IMR-90 (cell line): ENCODE measurements around the gene TMEM161A. TPM values are rescaled to one million over a fixed set of nuclear protein-coding genes. Genes with fewer than 3 reads are reported as not detected.

Source experiments
- ATAC-seq: fragments of 200-7000 bp; cut with Tn5 transposase; 2 replicates; pipeline ENCODE4 v1.9.1; 2020; ENCODE audit warnings: low read depth, mild to moderate bottlenecking, moderate library complexity
- BruUV-seq: library from RNA; stranded (reverse); fragments of 400-500 nt; replicated peaks from 2 replicates; lab custom pipeline; 2021; lab: Mats Ljungman, UMichigan
- CTCF ChIA-PET: fragments of 300-600 bp; formaldehyde crosslinking; extraction: SDS; loops from one replicate; lab custom pipeline; 2021; ENCODE audit warnings: antibody characterized with exemption; lab: Yijun Ruan, JAX
- POLR2A ChIA-PET: fragments of 300-600 bp; sonication (Branson Sonifier 250); formaldehyde crosslinking; loops from one replicate; lab custom pipeline; 2022; ENCODE audit warnings: antibody characterized with exemption; ENCODE audit not compliant: unreplicated experiment; lab: Charles Lee
- DNase-seq: peaks from one replicate; pipeline ENCODE4 v3.0.0; 2013
- H2AFZ ChIP-seq: replicated peaks from 2 replicates; pipeline ENCODE3; 2013; ENCODE audit warnings: low read length, mild to moderate bottlenecking; ENCODE audit not compliant: poor library complexity
- H2AK5ac ChIP-seq: 2 replicates; pipeline ENCODE4 v1.6.1; 2013; ENCODE audit warnings: low read depth, low read length, inconsistent platforms
- H2AK9ac ChIP-seq: replicated peaks from 2 replicates; pipeline ENCODE3; 2013; ENCODE audit warnings: mild to moderate bottlenecking, low read depth, low read length, moderate library complexity; ENCODE audit not compliant: poor library complexity
- H2BK120ac ChIP-seq: 2 replicates; pipeline ENCODE4 v1.6.1; 2013; ENCODE audit warnings: low read depth, low read length, inconsistent platforms
- H2BK15ac ChIP-seq: 3 replicates; pipeline ENCODE4 v1.6.1; 2013; ENCODE audit warnings: low read depth, low read length, inconsistent platforms
- H2BK20ac ChIP-seq: 2 replicates; pipeline ENCODE4 v1.6.1; 2013; ENCODE audit warnings: low read depth, mild to moderate bottlenecking, inconsistent platforms, low read length, moderate library complexity
- H2BK5ac ChIP-seq: 2 replicates; pipeline ENCODE4 v1.6.1; 2013; ENCODE audit warnings: mild to moderate bottlenecking, low read depth, low read length, inconsistent platforms; ENCODE audit not compliant: poor library complexity, severe bottlenecking
- H3K14ac ChIP-seq: replicated peaks from 2 replicates; pipeline ENCODE4 v1.6.1; 2013; ENCODE audit warnings: low read depth, low read length, inconsistent platforms
- H3K18ac ChIP-seq: 2 replicates; pipeline ENCODE4 v1.6.1; 2013; ENCODE audit warnings: low read depth, low read length, control low read depth
- H3K23ac ChIP-seq: 2 replicates; pipeline ENCODE4 v1.6.1; 2013; ENCODE audit warnings: low read depth, low read length, inconsistent platforms
- H3K27ac ChIP-seq: 2 replicates; pipeline ENCODE4 v1.5.1; 2013; ENCODE audit warnings: mild to moderate bottlenecking, control low read depth, low read length; ENCODE audit not compliant: insufficient read depth
- H3K27me3 ChIP-seq: 2 replicates; pipeline ENCODE4 v1.6.1; 2013; ENCODE audit warnings: low read length; ENCODE audit not compliant: control insufficient read depth, insufficient read depth
- H3K36me3 ChIP-seq: 2 replicates; pipeline ENCODE4 v1.6.1; 2013; ENCODE audit warnings: low read length, mixed read lengths; ENCODE audit not compliant: control insufficient read depth, insufficient read depth
- H3K4ac ChIP-seq: 2 replicates; pipeline ENCODE4 v1.6.1; 2013; ENCODE audit warnings: low read depth, low read length, inconsistent platforms
- H3K4me1 ChIP-seq: 2 replicates; pipeline ENCODE4 v1.6.1; 2013; ENCODE audit warnings: low read length, mixed read lengths; ENCODE audit not compliant: control insufficient read depth, insufficient read depth
- H3K4me2 ChIP-seq: 2 replicates; pipeline ENCODE4 v1.6.1; 2013; ENCODE audit warnings: low read depth, mild to moderate bottlenecking, control low read depth, low read length, moderate library complexity
- H3K4me3 ChIP-seq: 2 replicates; pipeline ENCODE4 v1.5.1; 2013; ENCODE audit warnings: low read depth, mild to moderate bottlenecking, control low read depth, low read length, moderate library complexity; ENCODE audit not compliant: insufficient read depth
- H3K56ac ChIP-seq: 2 replicates; pipeline ENCODE4 v1.6.1; 2013; ENCODE audit warnings: low read length, inconsistent platforms; ENCODE audit not compliant: insufficient read depth; ENCODE audit errors: extremely low read depth
- H3K79me1 ChIP-seq, 2 experiments: 2 replicates each; pipeline ENCODE4 v1.6.1; 2013; ENCODE audit warnings: low read length in 2 of 2, inconsistent platforms in 1 of 2, low read depth in 1 of 2
- H3K9ac ChIP-seq: 2 replicates; pipeline ENCODE4 v1.6.1; 2013; ENCODE audit warnings: low read depth, low read length, control low read depth
- H3K9me1 ChIP-seq: 2 replicates; pipeline ENCODE4 v1.6.1; 2013; ENCODE audit warnings: low read length, inconsistent platforms; ENCODE audit not compliant: insufficient read depth
- H3K9me3 ChIP-seq: 2 replicates; pipeline ENCODE4 v1.6.1; 2013; ENCODE audit warnings: low read length; ENCODE audit not compliant: control insufficient read depth, insufficient read depth
- H4K20me1 ChIP-seq: 2 replicates; pipeline ENCODE4 v1.6.1; 2013; ENCODE audit warnings: low read length, inconsistent platforms; ENCODE audit not compliant: insufficient read depth
- H4K5ac ChIP-seq: 2 replicates; pipeline ENCODE4 v1.6.1; 2013; ENCODE audit warnings: mild to moderate bottlenecking, low read depth, low read length, control low read depth
- H4K8ac ChIP-seq, 2 experiments: 2 replicates each; pipeline ENCODE4 v1.6.1; 2013; ENCODE audit warnings: low read depth in 2 of 2, low read length in 2 of 2, control low read depth in 1 of 2, inconsistent platforms in 1 of 2
- H4K91ac ChIP-seq: 2 replicates; pipeline ENCODE4 v1.6.1; 2013; ENCODE audit warnings: low read depth, low read length, inconsistent platforms; ENCODE audit not compliant: insufficient read depth
- BHLHE40 ChIP-seq: fragments of 150-350 bp; IDR thresholded peaks from 2 replicates; pipeline ENCODE4 v1.6.1; 2016; ENCODE audit warnings: mild to moderate bottlenecking, low read depth, low read length
- CEBPB ChIP-seq: IDR thresholded peaks from 2 replicates; pipeline ENCODE4 v1.6.1; 2012; ENCODE audit warnings: low read depth, low read length, improper control_type of control experiment
- CHD1 ChIP-seq: IDR thresholded peaks from 2 replicates; pipeline ENCODE4 v1.6.1; 2012; ENCODE audit warnings: low read depth, low read length, improper control_type of control experiment
- FOS ChIP-seq: fragments of 150-350 bp; IDR thresholded peaks from 2 replicates; pipeline ENCODE4 v1.6.1; 2016; ENCODE audit warnings: low read depth, low read length
- MAZ ChIP-seq: IDR thresholded peaks from 2 replicates; pipeline ENCODE4 v1.6.1; 2012; ENCODE audit warnings: low read depth, mild to moderate bottlenecking, low read length, improper control_type of control experiment, moderate library complexity, borderline replicate concordance
- MXI1 ChIP-seq: IDR thresholded peaks from 2 replicates; pipeline ENCODE4 v1.6.1; 2012; ENCODE audit warnings: low read depth, mild to moderate bottlenecking, low read length, moderate library complexity, borderline replicate concordance
- NFE2L2 ChIP-seq: fragments of 150-350 bp; IDR thresholded peaks from 2 replicates; pipeline ENCODE4 v1.6.1; 2016; ENCODE audit warnings: low read depth, mild to moderate bottlenecking, low read length
- POLR2A ChIP-seq: IDR thresholded peaks from 2 replicates; pipeline ENCODE4 v1.6.1; 2012; ENCODE audit warnings: mild to moderate bottlenecking, low read depth, low read length
- RAD21 ChIP-seq: IDR thresholded peaks from 2 replicates; pipeline ENCODE4 v1.6.1; 2012; ENCODE audit warnings: low read length, improper control_type of control experiment
- SMC3 ChIP-seq: fragments of 150-350 bp; IDR thresholded peaks from 2 replicates; pipeline ENCODE4 v1.6.1; 2016; ENCODE audit warnings: low read depth, mild to moderate bottlenecking, antibody characterized with exemption, low read length, moderate library complexity
- USF2 ChIP-seq: fragments of 150-350 bp; IDR thresholded peaks from 2 replicates; pipeline ENCODE4 v1.6.1; 2017; ENCODE audit warnings: mild to moderate bottlenecking, antibody characterized with exemption, low read length, low read depth
- WGBS, 2 experiments: methylation state at CpG; one replicate each; pipeline versions ENCODE4 v1.1.5 to v1.1.7; 2013; ENCODE audit warnings: missing lambda C conversion rate in 2 of 2; ENCODE audit not compliant: insufficient read length in 1 of 2; ENCODE audit errors: extremely low coverage in 2 of 2; 5-methylcytosine and 5-hydroxymethylcytosine counted together
- dilution Hi-C: fragments of 300-500 bp; cut with HindIII; formaldehyde crosslinking; loops from one replicate; pipeline ENCODE4 v1.14.3; 2018; ENCODE audit warnings: low sequenced_read_pairs; ENCODE audit not compliant: unreplicated experiment
- in situ Hi-C: fragments of 300-500 bp; cut with MboI; formaldehyde crosslinking; loops from 3 replicates; pipeline ENCODE4 v1.14.3; 2019; ENCODE audit warnings: low sequenced_read_pairs, inconsistent platforms, mixed read lengths
- intact Hi-C: fragments of 100-400 bp; cut with micrococcal nuclease; formaldehyde crosslinking; loops from 2 replicates; pipeline ENCODE4 v1.10.0; 2022
- polyA plus RNA-seq, 3 experiments: library from polyadenylated mRNA; depleted of rRNA; stranded (reverse); fragments of >200 nt; gene quantifications; 2 replicates each; pipeline ENCODE4 v1.2.3, GENCODE V29; 2012; ENCODE audit warnings: low replicate concordance in 1 of 3
- total RNA-seq: library from RNA; depleted of rRNA; stranded (reverse); fragments of >200 nt; gene quantifications from 2 replicates; pipeline ENCODE4 v1.2.3, GENCODE V29; 2012

Gene TMEM161A
- total and polyA plus RNA-seq, 2 of the 4 experiments (the other 2 are of a cell fraction), result 11.1 to 34.8 TPM

- TF ChIP-seq USF2 (no peak), POLR2A (no peak)
These were observed 7.7 kb upstream of the TMEM161A start (continued) for GRCh38 chr19:19145684-19146608.

- no peak overlapping the region for H3K27ac ChIP-seq
- H3K9me1 ChIP-seq, result no peaks in the 10 kb centered on the region
- ATAC-seq (no peak), DNase-seq (no peak)
- H3K27me3 ChIP-seq, result no peaks in the 10 kb centered on the region
- intact Hi-C loops (loop anchor here (10.0 kb wide), 1 partner anchor 180 kb away; the partner anchor contains the start of genes MAU2 and SUGP1), dilution Hi-C loops (no loop called here), in situ Hi-C loops (no loop called here)
- H2BK15ac ChIP-seq, result no peak overlapping the region
- H4K91ac ChIP-seq, result no peak overlapping the region
- ChIA-PET CTCF (interaction anchor here (0.6 to 1.5 kb wide), 4 partner anchors 9 to 131 kb away, joined by 3 to 12 read pairs (median 4); no protein-coding TSS in a partner anchor), POLR2A (interaction anchor here (0.6 kb wide), 1 partner anchor 22 kb away, joined by 4 read pairs; no protein-coding TSS in a partner anchor)
- H3K4me2 ChIP-seq, result no peak overlapping the region
- H3K56ac ChIP-seq, result no peak overlapping the region
- no peak overlapping the region for H3K4ac ChIP-seq
- BruUV-seq, result no TSS peak
- no peak overlapping the region for H2AK9ac ChIP-seq
- H3K14ac ChIP-seq, result no peak overlapping the region
- H4K8ac ChIP-seq, result peak overlapping the region in 1 of 2 experiments; percentile 96; a peak in 1 of 4 replicates
- no peaks in the 10 kb centered on the region for H3K79me1 ChIP-seq
- H3K36me3 ChIP-seq, result peaks cover 12% of the 10 kb centered on the region
- H4K20me1 ChIP-seq, result no peaks in the 10 kb centered on the region
- H3K4me1 ChIP-seq, result peaks cover 2% of the 10 kb centered on the region; the same call in 1 of the 2 replicates
- no peak overlapping the region for H3K9ac ChIP-seq
- H2BK120ac ChIP-seq, result no peak overlapping the region
- H2AFZ ChIP-seq, result no peak overlapping the region
- H3K4me3 ChIP-seq, result no peak overlapping the region
- no peak overlapping the region; the same call in 1 of the 2 replicates for H4K5ac ChIP-seq
- no peak overlapping the region for H3K23ac ChIP-seq
- no peak overlapping the region for H2BK20ac ChIP-seq
- WGBS, 2 experiments, result no CpG with 5 or more reads among the region's 17 CpGs
- TF ChIP-seq CHD1, result no peak
- TF ChIP-seq BHLHE40, result no peak
- no peak for TF ChIP-seq SMC3
- no peak for TF ChIP-seq USF2
- TF ChIP-seq RAD21, result no peak
- TF ChIP-seq NFE2L2, result no peak
- no peak for TF ChIP-seq CEBPB
- no peak for TF ChIP-seq MXI1
- TF ChIP-seq MAZ, result no peak
- TF ChIP-seq FOS, result no peak
- no peaks in the 10 kb centered on the region for H3K9me3 ChIP-seq
- H3K18ac ChIP-seq, result no peak overlapping the region
- H2BK5ac ChIP-seq, result no peak overlapping the region
- no peak overlapping the region for H2AK5ac ChIP-seq
These were observed 7.0 kb upstream of the TMEM161A start for GRCh38 chr19:19145281-19145680.
